IMR-90 (cell line): ENCODE results near the gene PRPS1. TPM values are rescaled to one million over a fixed set of nuclear protein-coding genes. Genes with fewer than 3 reads are reported as not detected.

Experiments
- CEBPB ChIP-seq: IDR thresholded peaks from 2 replicates; pipeline ENCODE4 v1.6.1; 2012; ENCODE audit warnings: low read depth, low read length, improper control_type of control experiment
- CTCF ChIP-seq: conservative IDR thresholded peaks from 2 replicates; pipeline ENCODE4 v1.5.1; 2012; ENCODE audit warnings: mild to moderate bottlenecking, low read depth, low read length, improper control_type of control experiment
- ELK1 ChIP-seq: fragments of 150-350 bp; IDR thresholded peaks from 2 replicates; pipeline ENCODE4 v1.6.1; 2016; ENCODE audit warnings: low read depth, mild to moderate bottlenecking, low read length, moderate library complexity, borderline replicate concordance
- NFE2L2 ChIP-seq: fragments of 150-350 bp; IDR thresholded peaks from 2 replicates; pipeline ENCODE4 v1.6.1; 2016; ENCODE audit warnings: low read depth, mild to moderate bottlenecking, low read length
- polyA plus RNA-seq, 3 experiments: library from polyadenylated mRNA; depleted of rRNA; stranded (reverse); fragments of >200 nt; gene quantifications; 2 replicates each; pipeline ENCODE4 v1.2.3, GENCODE V29; 2012; ENCODE audit warnings: low replicate concordance in 1 of 3
- total RNA-seq: library from RNA; depleted of rRNA; stranded (reverse); fragments of >200 nt; gene quantifications from 2 replicates; pipeline ENCODE4 v1.2.3, GENCODE V29; 2012

The PRPS1 gene
- total and polyA plus RNA-seq, 2 of the 4 experiments (the other 2 are of a cell fraction) = 118 to 137 TPM

GRCh38 chrX:107675365-107675654 is 47.0 kb downstream of the PRPS1 start (continued):
- TF ChIP-seq ELK1 (no peak), CTCF (no peak), NFE2L2 (no peak), CEBPB (no peak)
